GM21825 (cell line): Measurements from ENCODE around the gene MAL.

ENCODE experiments used
- ATAC-seq: cut with Tn5 transposase; IDR thresholded peaks from one replicate; pipeline ENCODE4 v1.9.1; 2021; ENCODE audit warnings: mild to moderate bottlenecking, moderate library complexity; ENCODE audit not compliant: unreplicated experiment

Gene MAL

DNA sequence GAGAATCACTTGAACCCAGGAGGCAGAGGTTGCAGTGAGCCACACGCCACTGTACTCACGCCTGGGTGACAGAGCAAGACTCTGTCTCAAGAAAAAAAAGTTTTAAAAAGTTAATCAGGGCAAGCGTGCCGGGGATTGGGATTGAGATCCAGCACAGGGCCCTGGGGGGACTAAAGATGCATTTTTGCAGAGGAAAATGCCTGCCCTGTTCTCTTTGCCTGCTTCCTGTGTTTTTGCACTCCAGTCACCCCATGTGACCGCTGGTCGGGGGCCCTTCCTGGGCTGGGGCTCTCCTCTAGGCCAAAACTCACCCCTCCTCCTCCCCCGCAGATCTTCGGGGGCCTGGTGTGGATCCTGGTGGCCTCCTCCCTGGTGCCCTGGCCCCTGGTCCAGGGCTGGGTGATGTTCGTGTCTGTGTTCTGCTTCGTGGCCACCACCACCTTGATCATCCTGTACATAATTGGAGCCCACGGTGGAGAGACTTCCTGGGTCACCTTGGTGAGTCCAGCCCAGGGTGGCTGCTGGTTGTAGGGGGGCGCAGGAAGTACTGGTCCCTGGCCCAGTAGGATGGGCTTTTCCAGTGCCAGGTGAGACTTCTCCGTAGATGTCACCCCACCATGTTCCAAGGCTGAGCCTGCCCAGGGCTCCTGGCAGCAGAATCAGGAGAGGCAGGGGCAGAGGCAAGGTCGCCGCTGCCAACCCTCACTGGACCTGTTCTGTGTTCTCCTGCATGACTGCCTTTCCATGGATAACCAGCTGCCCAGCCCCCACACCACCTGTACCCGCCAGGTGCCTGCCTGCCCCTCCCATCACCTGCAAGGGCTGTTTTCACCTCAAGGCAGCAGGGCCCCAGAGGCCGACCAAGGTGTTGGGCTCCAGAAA, 22.4 kb downstream of the MAL start:
- ATAC-seq = no peak

DNA sequence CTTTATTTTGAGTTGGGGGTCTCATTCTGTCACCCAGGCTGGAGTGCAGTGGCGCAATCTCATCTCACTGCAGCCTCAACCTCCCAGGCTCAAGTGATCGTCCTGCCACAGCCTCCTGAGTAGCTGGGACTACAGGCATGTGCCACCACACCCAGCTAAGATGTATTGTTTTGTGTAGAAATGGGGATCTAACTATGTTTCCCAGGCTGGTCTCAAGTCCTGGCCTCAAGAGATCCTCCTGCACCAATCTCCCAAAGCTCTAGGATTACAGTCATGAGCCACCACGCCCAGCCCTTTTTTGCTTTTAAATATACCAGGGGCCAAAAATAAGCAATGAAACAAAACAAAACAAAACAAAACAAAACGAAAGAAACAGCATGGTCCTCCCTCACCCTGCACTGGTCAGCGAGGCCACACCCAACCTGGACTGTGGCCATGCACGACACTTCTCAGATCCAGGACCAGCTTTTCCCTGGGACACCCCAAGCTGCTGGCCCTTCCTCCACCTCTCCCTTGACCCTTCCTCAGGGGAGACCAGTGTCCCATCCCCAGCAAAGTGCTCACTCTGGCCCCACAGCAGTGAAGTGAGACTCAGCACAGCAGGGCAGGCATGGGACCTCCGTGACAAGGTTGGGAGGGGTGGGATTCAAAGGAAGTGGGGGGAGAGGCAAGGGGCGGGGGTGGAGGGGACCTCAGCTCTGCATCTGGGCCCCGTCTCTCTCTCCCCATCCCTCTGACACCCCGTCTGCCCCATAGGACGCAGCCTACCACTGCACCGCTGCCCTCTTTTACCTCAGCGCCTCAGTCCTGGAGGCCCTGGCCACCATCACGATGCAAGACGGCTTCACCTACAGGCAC, 23.5 kb downstream of the MAL start:
- ATAC-seq = no peak

DNA sequence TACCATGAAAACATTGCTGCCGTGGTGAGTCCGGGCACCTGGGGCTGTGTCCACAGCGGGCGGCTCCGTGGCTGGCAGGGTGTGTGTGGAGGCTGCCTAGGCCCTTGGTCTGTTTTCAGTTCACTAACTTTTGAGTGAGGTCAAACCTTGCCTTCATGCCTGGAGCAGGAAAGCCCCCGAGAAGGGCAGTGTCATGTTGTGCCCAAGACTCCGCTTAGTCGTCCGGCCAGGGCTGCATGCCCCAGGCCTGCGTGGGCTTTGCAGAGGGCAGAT, 24.1 kb downstream of the MAL start:
- no peak for ATAC-seq

DNA sequence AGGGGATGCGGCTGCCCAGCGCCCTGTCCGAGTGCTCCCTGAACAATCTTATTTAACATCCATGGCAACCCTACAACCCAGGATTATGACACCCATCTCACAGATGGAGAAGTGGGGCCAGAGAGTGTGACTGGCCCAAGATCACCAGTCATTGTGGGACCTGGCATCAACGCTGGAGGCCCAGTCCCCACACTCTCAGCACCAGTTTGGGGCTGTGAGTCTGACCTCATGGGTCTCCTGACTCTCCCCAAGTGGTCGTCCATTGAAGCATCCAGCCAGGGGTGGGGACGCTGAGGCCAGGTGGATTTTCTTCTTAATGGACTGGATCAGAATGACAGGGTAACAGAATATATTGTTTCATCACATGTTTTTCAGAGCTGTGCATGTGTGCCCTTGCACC, 24.5 kb downstream of the MAL start:
- no peak for ATAC-seq

DNA sequence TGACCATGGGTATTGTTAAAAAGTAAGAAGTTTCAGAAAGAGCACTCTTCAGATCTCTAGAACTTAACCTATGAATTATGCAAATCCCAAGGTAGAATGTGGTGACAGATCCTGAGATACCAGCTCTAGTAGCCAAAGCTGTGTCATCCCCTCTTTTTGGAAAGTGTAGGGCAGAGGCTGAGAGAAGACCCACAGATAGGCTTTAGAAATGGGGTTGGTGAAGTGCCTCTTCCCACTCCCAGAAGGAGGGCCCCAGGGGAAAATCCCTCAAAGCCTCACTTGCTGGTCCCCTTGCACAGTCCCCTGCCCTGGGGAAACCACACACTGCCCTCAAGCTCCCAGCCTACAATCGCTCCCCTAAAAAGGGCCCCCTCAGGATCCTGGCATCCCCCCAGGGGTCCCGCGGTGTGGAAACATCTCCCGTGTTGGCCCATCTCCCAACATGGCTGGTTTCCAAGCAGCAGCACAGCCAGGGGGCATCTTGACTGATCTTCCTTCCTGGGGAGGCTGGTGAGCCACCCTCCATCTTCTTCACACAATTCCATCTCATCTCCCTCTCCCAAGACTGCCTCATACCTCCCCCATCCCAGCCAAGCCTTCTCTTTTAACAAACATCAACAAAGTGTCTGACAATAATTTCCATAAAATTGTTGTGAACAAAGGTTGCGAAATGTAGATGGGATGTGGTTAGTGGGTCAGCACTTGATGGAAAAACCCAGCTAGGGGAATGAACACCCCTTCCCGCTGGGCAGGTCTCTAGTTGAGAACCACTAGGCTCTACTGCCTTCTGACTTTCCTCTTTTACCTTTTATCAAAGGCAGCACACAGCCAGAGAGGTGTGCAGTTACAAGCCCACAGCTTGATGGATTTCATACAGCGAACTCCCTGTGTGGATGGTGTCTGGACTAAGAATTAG, 25.1 kb downstream of the MAL start:
- no peak for ATAC-seq

DNA sequence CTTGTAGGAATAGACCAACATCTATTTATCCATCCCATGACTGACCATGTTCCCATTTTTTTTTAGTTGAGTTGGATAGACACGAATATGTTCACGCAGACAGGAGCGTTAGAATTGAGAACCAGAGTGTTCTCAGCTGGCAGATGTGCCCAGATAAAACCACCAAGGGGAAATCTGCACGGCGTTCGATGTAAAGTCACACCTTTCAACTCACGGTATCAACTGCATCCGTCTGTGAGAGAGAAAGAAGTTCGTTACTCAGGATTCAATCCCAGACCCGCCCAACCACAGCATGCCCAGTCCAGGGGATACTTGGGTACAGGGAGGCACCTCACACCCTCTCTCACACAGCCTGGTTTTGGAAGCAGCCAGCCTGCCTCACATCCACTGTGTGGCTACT, 26.1 kb downstream of the MAL start:
- no peak for ATAC-seq

DNA sequence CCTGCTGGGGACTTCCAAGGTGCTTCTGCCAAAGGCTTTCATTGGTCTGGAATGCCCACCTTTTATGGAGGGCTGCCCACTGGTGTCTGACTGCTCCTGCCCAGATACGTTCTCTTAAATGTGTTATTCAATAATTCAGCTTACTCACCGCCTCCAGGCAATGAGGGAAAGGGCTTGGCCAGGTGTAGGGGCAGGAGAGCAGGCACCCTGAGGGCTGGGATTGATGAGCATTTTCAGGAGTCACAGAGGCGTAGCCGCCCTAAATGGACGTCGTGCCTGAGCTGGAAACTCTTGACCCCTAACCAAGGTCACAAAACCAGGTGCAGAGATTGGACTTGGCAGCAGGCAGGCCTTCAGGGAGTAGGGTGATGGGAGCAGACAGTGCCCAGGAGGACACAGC, 26.8 kb downstream of the MAL start:
- no peak for ATAC-seq

DNA sequence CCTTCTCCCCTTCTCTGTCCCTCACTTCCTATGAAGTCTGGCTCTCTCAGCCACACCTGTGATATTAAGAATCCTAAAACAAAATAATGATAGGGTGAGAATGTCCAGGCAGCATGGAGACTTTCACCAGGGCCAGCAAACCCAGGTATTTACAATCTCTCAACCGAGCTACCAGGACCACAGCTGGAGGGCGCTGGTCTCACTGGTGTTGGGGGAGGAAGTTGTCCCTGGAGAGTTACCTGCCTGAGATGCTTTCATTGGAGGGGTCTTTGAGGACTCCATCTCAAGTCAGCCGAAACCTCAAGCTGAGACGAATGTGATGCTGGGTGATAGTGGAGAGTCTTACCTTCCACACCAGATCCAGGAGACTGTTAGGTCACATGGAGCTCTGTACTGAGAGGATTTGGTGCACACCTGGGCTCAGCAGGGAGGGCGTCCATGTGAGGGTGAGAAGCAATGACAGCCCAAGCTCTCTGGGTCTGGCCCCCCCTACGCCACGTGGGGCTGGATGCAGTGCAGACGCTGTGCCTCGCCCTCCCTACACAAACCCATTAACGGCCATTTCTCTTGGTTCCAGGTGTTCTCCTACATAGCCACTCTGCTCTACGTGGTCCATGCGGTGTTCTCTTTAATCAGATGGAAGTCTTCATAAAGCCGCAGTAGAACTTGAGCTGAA, 27.4 kb downstream of the MAL start:
- ATAC-seq = no peak

DNA sequence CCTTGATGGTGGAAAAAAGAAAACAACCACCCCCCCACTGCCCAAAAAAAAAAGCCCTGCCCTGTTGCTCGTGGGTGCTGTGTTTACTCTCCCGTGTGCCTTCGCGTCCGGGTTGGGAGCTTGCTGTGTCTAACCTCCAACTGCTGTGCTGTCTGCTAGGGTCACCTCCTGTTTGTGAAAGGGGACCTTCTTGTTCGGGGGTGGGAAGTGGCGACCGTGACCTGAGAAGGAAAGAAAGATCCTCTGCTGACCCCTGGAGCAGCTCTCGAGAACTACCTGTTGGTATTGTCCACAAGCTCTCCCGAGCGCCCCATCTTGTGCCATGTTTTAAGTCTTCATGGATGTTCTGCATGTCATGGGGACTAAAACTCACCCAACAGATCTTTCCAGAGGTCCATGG, 28.0 kb downstream of the MAL start:
- no peak for ATAC-seq

DNA sequence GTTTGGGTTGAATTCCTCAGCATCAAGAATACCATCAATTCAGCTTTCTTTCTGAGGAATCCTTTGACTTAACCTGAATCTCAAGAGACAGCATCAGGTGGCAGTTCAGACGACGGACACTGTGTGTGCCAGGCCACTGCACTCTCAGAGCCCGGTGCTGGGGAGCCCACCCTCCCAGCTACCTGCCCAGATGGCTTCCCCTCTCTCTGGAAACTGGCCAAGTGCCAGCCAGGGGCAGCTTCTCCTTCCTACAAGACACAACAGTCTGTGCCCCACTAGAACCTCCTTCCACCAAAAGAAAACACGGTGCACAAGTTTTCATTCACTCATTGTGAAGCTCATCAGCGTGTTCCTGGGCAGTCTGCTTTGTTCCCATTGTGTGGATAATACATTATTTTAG, 28.5 kb downstream of the MAL start:
- no peak for ATAC-seq

DNA sequence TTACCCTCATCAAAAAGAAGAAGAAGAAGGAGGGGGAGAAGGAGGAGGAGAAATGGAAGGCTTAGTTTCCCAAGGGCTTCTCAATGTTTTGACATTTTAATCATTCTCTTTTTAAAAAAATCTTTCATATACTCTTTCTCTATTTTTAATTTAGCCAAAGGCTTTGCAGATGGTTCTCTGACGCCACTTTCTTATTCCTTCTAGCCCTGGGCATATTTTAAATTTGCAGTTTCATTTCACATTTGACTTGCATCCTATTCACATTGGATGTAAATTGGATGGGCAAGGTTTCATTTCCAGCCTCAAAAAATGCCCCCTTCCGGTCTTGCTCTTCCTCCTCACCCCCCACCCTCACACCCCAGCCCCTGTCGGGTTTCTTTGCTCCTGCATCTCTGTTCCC, 29.8 kb downstream of the MAL start:
- ATAC-seq = no peak

DNA sequence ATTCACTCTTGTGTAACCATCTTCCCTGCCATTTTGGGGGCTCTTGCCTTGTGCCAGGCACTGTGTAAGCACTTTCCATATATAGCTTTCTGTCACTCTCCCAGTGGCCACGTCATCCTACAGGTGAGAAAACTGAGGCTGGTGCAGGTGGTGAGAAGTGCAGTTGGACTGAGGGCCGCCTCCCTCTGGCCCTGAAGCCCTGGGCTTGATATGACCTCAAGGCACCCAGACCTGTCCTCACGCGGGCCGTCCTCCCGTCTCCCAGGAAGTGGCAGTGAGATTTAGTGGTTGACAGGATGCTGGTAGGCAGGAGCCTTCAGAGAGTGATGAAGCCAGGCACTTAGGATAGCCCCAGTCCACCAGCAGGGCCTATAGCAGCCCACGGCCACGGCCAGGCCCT, 30.5 kb downstream of the MAL start:
- no peak for ATAC-seq

DNA sequence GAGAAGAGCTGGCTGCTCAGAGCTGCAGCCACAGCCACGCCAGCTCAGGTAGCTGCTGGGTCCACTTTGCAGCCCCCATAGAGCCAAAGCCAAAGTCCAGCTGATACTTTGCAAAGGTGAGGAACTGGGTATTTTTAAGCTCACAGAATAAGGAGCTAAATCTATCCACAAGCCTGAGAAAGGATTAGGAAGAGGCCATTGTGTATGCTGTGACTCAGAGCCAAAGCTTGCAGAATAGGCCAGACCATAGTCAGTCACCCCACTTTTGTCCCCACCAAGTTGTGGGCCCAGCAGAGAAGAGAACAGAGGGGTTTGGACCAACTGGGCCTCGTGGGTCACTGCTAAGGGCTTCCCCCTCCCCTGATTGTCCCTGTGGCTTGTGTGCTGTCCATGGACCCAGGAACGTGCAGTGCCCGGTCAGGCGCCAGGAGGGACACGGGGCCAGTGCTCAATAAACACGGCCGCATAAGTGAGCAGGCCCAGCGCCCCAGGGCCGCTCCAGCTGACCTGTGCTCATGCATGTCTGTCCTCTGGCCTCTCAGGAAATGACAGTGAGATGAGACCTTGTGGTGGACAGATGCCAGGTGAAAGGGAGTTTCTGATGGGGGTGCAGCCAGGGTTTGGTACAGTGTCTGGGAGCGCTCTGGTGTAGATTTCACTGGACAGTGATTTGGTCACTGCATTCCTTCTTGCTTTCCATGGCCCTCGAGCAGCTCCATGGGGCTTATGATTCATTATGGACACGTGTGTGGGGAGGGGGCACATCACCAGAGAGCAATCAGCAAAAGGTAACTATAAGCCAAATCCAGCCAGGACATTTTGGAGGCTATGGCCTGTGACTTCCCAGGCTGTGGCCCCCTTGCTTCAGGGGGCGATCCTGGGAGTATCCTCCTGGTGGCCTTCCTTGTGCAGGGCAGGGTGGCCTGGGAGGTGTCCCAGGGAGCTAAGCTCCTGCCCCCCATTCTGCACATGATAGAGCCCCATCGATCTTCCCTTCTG, 31.3 kb downstream of the MAL start:
- ATAC-seq = no peak

DNA sequence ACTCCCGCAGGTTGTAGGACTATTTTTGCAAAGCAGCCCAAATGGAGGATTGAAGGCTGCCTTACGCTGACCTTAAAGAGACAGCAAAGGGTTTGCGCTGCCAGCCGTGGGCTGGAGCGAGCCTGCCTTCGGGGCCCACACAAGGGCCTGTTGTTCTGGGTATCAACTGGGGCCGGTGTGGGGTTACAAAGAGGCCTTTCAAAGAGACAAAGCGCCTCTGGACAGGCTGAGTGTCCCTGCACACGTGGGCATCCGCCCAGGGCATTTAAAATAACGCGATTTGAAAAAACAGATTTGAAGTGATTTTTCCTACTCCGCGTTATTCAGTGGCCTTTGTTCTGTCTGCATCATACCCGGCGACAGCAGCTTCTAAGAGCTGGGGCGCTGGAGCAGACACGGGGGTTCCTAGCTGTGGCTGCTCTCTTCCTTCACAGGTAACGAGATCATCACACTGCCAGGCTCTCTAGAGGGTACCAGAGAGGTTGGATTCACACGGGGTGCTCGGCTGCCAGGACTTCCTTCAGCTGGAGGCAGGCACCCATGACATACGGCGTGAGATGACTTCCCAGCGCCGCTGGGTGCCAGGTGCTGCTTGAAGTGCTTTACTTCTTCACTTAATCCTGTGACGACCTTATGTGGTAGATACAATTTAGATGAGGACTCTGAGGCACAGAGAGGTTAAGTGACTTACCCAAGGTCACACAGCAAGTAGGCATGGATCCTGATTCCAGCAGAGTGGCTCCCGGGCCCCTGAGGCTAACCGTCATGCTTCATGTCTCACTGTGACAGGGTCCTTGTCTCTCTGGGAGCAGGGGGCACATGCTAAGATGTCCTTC, 32.2 kb downstream of the MAL start:
- ATAC-seq = no peak

DNA sequence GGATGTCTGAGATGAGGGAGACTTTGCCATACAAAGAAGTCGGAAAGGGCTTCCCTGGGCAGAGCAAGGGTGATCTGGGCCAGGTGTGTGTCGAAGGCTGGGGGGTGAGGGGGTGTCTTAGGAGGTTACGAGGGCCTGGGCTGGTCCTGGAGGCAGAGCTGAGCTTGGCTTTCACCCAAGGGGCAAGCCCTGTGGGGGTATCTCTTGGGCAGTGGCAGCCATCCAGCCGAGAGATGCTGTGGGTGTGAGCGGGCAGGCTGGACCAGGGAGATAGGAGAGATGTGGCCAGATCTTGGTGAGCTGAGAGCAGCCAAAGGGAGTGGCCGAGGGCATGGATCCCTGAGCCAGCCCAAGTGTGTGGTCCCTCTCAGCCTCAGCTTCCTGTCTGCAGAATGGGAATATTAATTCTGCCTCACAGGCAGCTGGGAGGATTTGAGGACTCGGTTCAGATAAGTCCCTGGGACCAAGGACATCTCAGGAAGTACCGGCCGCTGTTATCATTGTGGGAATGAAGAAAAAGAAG, 33.0 kb downstream of the MAL start:
- ATAC-seq = no peak

DNA sequence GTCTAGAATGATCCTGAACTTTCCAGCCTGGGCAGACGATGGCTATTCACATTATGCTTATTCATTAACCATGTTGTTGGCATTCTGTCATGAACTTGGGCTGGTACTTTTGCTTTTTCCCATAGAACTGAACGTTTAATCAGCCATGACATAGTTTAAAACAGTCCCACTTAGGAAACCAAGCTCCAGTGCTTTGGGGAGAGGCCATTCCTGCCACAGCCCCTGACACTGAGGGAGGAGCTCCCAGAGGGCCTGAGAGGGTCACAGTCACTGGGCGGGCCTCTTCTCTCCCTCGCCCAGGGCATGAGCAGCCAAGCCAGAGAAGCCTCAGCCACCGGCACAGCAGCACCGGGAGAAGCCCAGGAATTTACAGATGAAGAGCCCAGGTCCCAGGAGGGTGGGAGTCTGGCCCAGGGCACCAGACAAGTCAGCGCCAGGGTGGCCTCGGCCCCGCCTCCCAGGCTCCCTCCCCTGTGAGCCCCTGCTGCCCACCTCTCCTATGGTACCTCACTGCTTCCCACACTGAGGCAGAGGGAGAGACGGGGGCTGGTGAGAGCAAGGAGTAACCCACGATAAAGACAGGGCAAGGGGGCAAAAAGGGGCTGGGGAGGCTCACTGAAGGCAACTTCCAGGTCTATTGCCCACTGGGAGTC, 33.6 kb downstream of the MAL start:
- ATAC-seq = no peak

DNA sequence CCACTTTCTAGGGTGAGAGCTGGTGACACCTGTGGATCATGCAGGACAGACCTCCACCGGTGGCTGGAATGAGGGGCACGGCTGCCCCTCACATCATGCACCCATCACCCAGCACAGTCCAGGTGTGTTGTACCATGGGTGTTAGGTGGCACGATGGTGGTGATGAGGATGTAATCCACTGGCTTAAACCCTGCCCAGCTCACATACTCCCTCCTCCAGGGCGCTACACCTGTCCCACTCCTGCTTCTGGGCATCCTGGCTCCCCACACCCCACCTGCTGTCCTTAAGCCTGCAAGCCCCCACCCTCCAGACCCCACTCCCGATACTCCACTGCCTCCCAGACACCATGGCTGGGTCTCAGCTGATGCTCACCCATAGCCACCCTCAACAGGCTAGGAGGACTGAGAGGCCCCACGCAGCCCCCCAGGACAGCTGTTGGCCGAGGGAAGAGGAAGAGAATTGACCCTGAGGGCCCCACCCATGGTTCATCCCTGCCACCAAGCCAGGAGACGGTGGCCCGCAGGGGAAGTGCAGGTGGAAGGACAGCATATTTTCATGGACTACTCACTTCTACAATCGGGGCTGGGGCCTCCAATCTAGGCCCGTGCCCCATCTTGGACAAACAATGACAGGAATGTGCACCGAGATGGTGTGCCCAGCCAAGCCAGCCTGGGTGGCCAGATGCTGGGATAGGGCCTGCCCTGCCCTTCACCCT, 34.3 kb downstream of the MAL start:
- no peak for ATAC-seq
